Liver (tissue), 3 donors: ENCODE results near the gene ANAPC16.

ENCODE experiments used
- CTCF ChIP-seq: fragments of 150-350 bp; IDR thresholded peaks from 2 replicates; pipeline ENCODE4 v1.5.1; 2017; ENCODE audit warnings: improper control_type of control experiment, low read depth, low read length; ENCODE audit not compliant: missing input control
- MAX ChIP-seq: IDR thresholded peaks from 2 replicates; pipeline ENCODE4 v1.6.1; 2016; ENCODE audit warnings: antibody characterized with exemption
- RAD21 ChIP-seq, 2 donors: IDR thresholded peaks; 2 replicates each; pipeline ENCODE4 v1.6.1; 2016; ENCODE audit warnings: antibody characterized with exemption in 2 of 2, mild to moderate bottlenecking in 2 of 2
- REST ChIP-seq: IDR thresholded peaks from 2 replicates; pipeline ENCODE4 v1.6.1; 2016; ENCODE audit warnings: antibody characterized with exemption, mild to moderate bottlenecking
- donor health status: healthy.
- donor health status: healthy.

GRCh38 chr10:72253578-72253977, 37.8 kb downstream of the ANAPC16 start:
- TF ChIP-seq MAX (no peak), RAD21 (IDR thresholded peaks at IDR 0.05) (no peak), CTCF (no peak), REST (no peak)
